Hepatocyte (in vitro differentiated cells): ENCODE measurements around the gene CASD1.

Source experiments
- CTCF ChIP-seq: fragments of 200-600 bp; sonication (generic); IDR thresholded peaks from 2 replicates; pipeline ENCODE4 v1.5.1; 2016; ENCODE audit warnings: antibody characterized with exemption, mild to moderate bottlenecking; ENCODE audit not compliant: poor library complexity
- EZH2 ChIP-seq: fragments of 200-600 bp; sonication (generic); IDR thresholded peaks from 2 replicates; pipeline ENCODE4 v1.6.1; 2016; ENCODE audit warnings: antibody characterized with exemption, mild to moderate bottlenecking, borderline replicate concordance
- EZH2phosphoT487 ChIP-seq: fragments of 200-600 bp; sonication (generic); IDR thresholded peaks from one replicate; pipeline ENCODE4 v1.6.1; 2018; ENCODE audit warnings: antibody characterized with exemption, mild to moderate bottlenecking, low read depth, moderate library complexity; ENCODE audit not compliant: unreplicated experiment, severe bottlenecking

GRCh38 chr7:94579470-94579869, 69.9 kb downstream of the CASD1 start:
- no peak for TF ChIP-seq CTCF
- no peak for TF ChIP-seq EZH2
- no peak for TF ChIP-seq EZH2phosphoT487
